ENCODE results near the gene SLX4. TPM values are rescaled to one million over a fixed set of nuclear protein-coding genes. Genes with fewer than 3 reads are reported as not detected.

SLX4 gene
- total and polyA plus RNA-seq, 7 donors: 0.87 to 4.1 (median 2.5) TPM

DNA sequence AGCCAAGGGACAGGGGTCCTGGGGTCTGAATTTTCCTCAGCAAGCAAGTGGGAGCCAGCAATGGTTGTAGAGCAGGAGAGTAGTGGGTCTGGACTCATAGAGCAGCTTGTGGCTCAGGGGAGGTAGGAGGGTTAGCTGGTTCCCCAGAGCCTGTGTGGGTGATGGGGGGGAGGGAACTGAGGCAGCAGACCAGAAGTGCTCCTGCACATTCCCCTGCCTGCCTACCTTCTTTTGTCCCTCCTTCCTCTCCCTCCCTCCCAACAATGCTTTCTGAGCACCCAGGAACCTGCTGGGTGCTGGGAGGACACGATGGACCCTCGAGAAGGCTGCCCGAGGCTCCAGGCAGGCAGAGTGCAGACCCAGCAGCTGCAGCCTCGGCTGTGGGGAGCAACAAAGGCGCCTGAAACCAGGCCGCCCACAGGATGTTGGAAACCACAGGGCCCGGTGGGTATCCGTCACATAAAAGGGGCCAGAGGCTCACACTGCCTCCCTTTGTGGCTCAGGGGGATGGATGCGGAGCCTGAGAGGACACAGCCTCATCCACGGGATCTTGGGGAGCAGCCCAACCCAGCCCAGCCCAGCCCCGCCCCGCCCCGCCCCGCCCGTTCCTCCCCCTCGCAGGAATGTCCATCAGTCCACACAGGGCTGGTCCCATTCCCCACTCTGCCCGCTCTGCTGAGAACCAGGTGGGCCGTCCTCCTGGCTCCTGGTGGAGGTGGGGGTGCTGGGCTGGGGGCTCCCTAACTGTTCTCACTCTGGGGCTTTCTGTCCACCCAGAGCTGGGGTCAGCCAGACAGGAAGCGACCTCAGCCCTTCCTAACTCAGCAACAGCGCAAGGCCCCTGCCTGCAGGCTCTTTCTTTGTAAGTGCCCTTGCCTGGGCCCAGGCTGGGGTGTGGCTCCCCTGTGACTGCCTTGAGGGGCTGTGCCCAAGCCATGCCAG, 32.5 kb downstream of the SLX4 start:
- peak in 1 of 2 donors; percentile 48 for DNase-seq
- intact Hi-C loops (cut with DNase I): no loop called here
- Histone ChIP-seq H3K27me3 (ENCODE audit: insufficient read depth in 3 of 3, low read length in 2 of 3) (no peaks in the 10 kb centered on the region), H3K27ac (no peak overlapping the region), H3K9me3 (no peaks in the 10 kb centered on the region), H3K36me3 (ENCODE audit: insufficient read depth in 1 of 2, low read depth in 1 of 2) (peaks cover 0 to 18% of the 10 kb centered on the region in 2 donors), H3K4me3 (no peak overlapping the region), H3K4me1 (no peaks in the 10 kb centered on the region)
- TF ChIP-seq, protein P1, sequence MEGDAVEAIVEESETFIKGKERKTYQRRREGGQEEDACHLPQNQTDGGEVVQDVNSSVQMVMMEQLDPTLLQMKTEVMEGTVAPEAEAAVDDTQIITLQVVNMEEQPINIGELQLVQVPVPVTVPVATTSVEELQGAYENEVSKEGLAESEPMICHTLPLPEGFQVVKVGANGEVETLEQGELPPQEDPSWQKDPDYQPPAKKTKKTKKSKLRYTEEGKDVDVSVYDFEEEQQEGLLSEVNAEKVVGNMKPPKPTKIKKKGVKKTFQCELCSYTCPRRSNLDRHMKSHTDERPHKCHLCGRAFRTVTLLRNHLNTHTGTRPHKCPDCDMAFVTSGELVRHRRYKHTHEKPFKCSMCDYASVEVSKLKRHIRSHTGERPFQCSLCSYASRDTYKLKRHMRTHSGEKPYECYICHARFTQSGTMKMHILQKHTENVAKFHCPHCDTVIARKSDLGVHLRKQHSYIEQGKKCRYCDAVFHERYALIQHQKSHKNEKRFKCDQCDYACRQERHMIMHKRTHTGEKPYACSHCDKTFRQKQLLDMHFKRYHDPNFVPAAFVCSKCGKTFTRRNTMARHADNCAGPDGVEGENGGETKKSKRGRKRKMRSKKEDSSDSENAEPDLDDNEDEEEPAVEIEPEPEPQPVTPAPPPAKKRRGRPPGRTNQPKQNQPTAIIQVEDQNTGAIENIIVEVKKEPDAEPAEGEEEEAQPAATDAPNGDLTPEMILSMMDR (IDR thresholded peaks at IDR 0.05): no peak
- ATAC-seq: peak in 2 of 4 donors; percentile 16 to 30
- 42 to 61% (median 50%) methylated on average over 16 to 20 of the region's 20 CpGs for WGBS, 3 donors

DNA sequence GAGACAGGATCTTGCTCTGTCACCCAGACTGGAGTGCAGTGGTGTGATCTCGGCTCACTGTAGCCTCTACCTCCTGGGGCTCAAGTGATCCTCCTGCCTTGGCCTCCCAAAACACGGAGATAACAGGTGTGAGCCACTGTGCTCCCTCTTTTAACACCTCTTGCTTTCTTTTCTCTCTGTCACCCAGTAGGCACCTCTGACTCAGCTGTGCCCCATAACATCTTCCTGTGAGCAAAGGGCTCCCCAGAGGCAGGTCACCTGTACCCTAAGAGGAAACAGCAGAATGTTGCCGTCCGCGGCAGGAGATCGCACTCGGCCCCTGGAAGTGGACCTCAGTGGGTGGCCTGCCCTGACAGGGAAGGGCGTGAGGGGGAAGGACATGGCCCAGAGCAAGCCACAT, 33.3 kb downstream of the SLX4 start:
- Histone ChIP-seq H3K4me3 (no peak overlapping the region), H3K27ac (no peak overlapping the region), H3K36me3 (ENCODE audit: insufficient read depth in 1 of 2, low read depth in 1 of 2) (peaks cover 0 to 11% of the 10 kb centered on the region in 2 donors), H3K27me3 (ENCODE audit: insufficient read depth in 3 of 3, low read length in 2 of 3) (no peaks in the 10 kb centered on the region), H3K9me3 (no peaks in the 10 kb centered on the region), H3K4me1 (no peaks in the 10 kb centered on the region)
- ATAC-seq (no peak), DNase-seq (peak in 1 of 2 donors; percentile 20)
- intact Hi-C loops (cut with DNase I): no loop called here
- TF ChIP-seq, protein P1 (IDR thresholded peaks at IDR 0.05): no peak
- WGBS, 3 donors: 76 to 81% (median 80%) methylated on average over 8 of the region's 8 CpGs

DNA sequence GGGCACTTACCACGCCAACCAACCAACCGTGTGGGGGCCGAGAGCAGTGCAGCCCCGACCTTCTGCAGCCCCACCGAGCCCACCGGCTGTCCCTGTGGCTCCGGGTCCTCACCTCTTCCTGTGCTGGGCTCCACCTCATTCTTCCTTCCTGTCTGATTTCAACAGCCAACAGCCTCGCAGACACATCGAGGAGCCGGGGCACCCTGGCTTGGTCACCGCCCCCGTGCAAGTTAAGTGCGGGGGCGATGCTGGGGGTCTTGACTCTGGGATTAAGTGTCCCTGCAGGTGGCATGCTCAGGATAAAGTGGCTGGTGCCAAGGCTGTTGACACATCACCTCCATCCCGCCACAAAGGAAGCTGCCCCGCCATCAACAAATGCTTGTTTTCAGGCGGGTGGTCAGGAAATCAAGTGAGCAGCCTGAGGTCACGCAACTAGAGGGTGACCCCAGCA, 34.1 kb downstream of the SLX4 start, which contains the start of gene NLRC3:
NLRC3 (minus strand) TSS at position 102 of the 451 bp plus-strand sequence. CDS start 12,367 bp downstream, outside the sequence.
- Histone ChIP-seq H3K4me1 (no peaks in the 10 kb centered on the region), H3K4me3 (peak within 1 kb of the TSS; percentile 34), H3K27me3 (ENCODE audit: insufficient read depth in 3 of 3, low read length in 2 of 3) (no peaks in the 10 kb centered on the region), H3K36me3 (ENCODE audit: insufficient read depth in 1 of 2, low read depth in 1 of 2) (peaks cover 0 to 3% of the 10 kb centered on the region in 2 donors), H3K27ac (no peak within 1 kb of the TSS), H3K9me3 (no peaks in the 10 kb centered on the region)
- TF ChIP-seq, protein P1 (IDR thresholded peaks at IDR 0.05): no peak
- peak in 1 of 4 donors; percentile 21 for ATAC-seq
- peak in 1 of 2 donors; percentile 40 for DNase-seq
- intact Hi-C loops (cut with DNase I): no loop called here
- WGBS, 3 donors: 52 to 56% (median 53%) methylated on average over 18 of the region's 18 CpGs

DNA sequence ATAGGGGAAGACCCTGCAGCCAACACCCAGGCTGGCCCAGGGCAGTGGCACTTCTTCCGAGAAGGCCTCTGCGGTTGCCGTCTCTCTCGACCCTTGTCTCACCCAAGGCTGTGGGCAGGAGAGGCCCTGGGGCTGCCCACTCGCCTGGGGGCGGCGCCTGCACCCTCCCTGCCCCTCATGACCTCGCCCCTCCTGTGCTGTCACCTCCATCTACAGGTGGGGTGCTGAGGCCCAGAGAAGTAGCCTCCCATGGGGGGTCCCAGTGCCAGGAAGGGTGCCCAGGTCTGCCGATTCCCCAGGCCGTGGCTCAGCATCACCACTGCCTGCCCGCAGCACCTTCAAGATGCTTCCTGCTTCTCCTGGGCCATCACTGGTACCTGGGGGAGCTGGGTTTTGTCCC, 35.2 kb downstream of the SLX4 start:
- no peaks in the 10 kb centered on the region for H3K9me3 ChIP-seq
- 84 to 90% (median 88%) methylated on average over 8 to 11 of the region's 11 CpGs for WGBS, 3 donors
- no peak overlapping the region for H3K4me3 ChIP-seq
- H3K4me1 ChIP-seq: no peaks in the 10 kb centered on the region
- DNase-seq: peak in 1 of 2 donors; percentile 39
- no peaks in the 10 kb centered on the region for H3K27me3 ChIP-seq (ENCODE audit: insufficient read depth in 3 of 3, low read length in 2 of 3)
- ATAC-seq: no peak
- H3K27ac ChIP-seq: no peak overlapping the region
- TF ChIP-seq, protein P1 (IDR thresholded peaks at IDR 0.05): no peak
- H3K36me3 ChIP-seq (ENCODE audit: insufficient read depth in 1 of 2, low read depth in 1 of 2): no peaks in the 10 kb centered on the region
- intact Hi-C loops (cut with DNase I): no loop called here
